Prostate gland (tissue), 2 donors: ENCODE measurements around the gene SLC13A5. TPM values are rescaled to one million over a fixed set of nuclear protein-coding genes. Genes with fewer than 3 reads are reported as not detected.

Experiments used
- DNase-seq: peaks from one replicate; pipeline ENCODE4 v3.0.0-alpha.2; 2019; ENCODE audit warnings: low spot score
- H3K27ac ChIP-seq, 2 donors: fragments of 200-600 bp; sonication (generic); 2 replicates each; pipeline ENCODE4 v1.5.1; 2017 to 2019
- H3K27me3 ChIP-seq: fragments of 200-600 bp; sonication (generic); replicated peaks from 2 replicates; pipeline ENCODE4 v1.5.1; 2019; ENCODE audit not compliant: insufficient read depth
- H3K36me3 ChIP-seq, 2 donors: fragments of 200-600 bp; sonication (generic); 1 replicate in 1 of 2; 2 replicates in 1 of 2; pipeline versions ENCODE4 v1.5.1 to v1.8.1; 2017 to 2019
- H3K4me1 ChIP-seq: fragments of 200-600 bp; sonication (generic); replicated peaks from 2 replicates; pipeline ENCODE4 v1.5.1; 2019
- H3K4me3 ChIP-seq, 2 donors: fragments of 200-600 bp; sonication (generic); 2 replicates each; pipeline ENCODE4 v1.5.1; 2017 to 2019
- H3K9me3 ChIP-seq: fragments of 200-600 bp; sonication (generic); 2 replicates; pipeline ENCODE4 v1.5.1; 2017
- CTCF ChIP-seq, 4 experiments: fragments of 200-600 bp in 2 of 4; fragments of 450-650 bp in 2 of 4; sonication (generic) in 2 of 4; IDR thresholded peaks; 1 replicate in 3 of 4; 2 replicates in 1 of 4; pipeline ENCODE4 v1.5.1; 2016 to 2019; ENCODE audit warnings: antibody characterized with exemption in 4 of 4, mild to moderate bottlenecking in 2 of 4, moderate library complexity in 2 of 4
- POLR2A ChIP-seq: fragments of 450-650 bp; IDR thresholded peaks from one replicate; pipeline ENCODE4 v1.6.1; 2016; ENCODE audit warnings: antibody characterized with exemption, mild to moderate bottlenecking
- POLR2AphosphoS5 ChIP-seq: sonication (generic); formaldehyde crosslinking; IDR thresholded peaks from one replicate; pipeline ENCODE4 v1.6.1; 2017; ENCODE audit warnings: antibody characterized with exemption
- WGBS: methylation state at CpG from one replicate; pipeline ENCODE4 v1.1.5; 2018; 5-methylcytosine and 5-hydroxymethylcytosine counted together
- intact Hi-C: fragments of 100-400 bp; cut with DNase I; formaldehyde crosslinking; loops from one replicate; pipeline ENCODE4 v1.14.2; 2022
- total RNA-seq, 2 donors: library from RNA; depleted of rRNA; stranded (reverse); fragments of >200 nt; gene quantifications; one replicate each; pipeline ENCODE4 v1.1.0, GENCODE V29; 2016

SLC13A5 gene
- 1 to 10 TPM; 1.1 to 1.6 TPM for total RNA-seq

GRCh38 chr17:6713130-6713917, at the start of gene SLC13A5:
Gene SLC13A5, minus strand, starts transcription at chr17:6713369. Its CDS starts 36 bp downstream, at chr17:6713333.
- Histone ChIP-seq H3K4me1 (no peaks in the 10 kb centered on the region), H3K27ac (no peak within 1 kb of the TSS), H3K9me3 (no peaks in the 10 kb centered on the region), H3K4me3 (peak within 1 kb of the TSS in 1 of 2 donors; percentile 11), H3K36me3 (no peaks in the 10 kb centered on the region), H3K27me3 (peaks cover 7% of the 10 kb centered on the region)
- intact Hi-C loops, result no loop called here
- TF ChIP-seq CTCF (IDR thresholded peaks at IDR 0.05) (peak in 2 of 4 experiments; percentile 14 to 28), POLR2AphosphoS5 (no peak)
- DNase-seq, result no peak
- under 1% methylated on average over 71 of the region's 71 CpGs for WGBS

GRCh38 chr17:6761779-6762178, 48.6 kb upstream of the SLC13A5 start:
- no peaks in the 10 kb centered on the region for H3K36me3 ChIP-seq
- H3K27me3 ChIP-seq, result no peaks in the 10 kb centered on the region
- no peaks in the 10 kb centered on the region for H3K4me1 ChIP-seq
- H3K9me3 ChIP-seq, result no peaks in the 10 kb centered on the region
- TF ChIP-seq POLR2AphosphoS5, result no peak
- TF ChIP-seq CTCF (IDR thresholded peaks at IDR 0.05), result no peak
- TF ChIP-seq POLR2A, result no peak
- H3K4me3 ChIP-seq, result no peak overlapping the region
- no peak overlapping the region for H3K27ac ChIP-seq
- intact Hi-C loops, result no loop called here
- DNase-seq, result no peak
- WGBS, result 80% methylated on average over 8 of the region's 8 CpGs

GRCh38 chr17:6757747-6758146, 44.6 kb upstream of the SLC13A5 start:
- 97% methylated on average over 2 of the region's 2 CpGs for WGBS
- Histone ChIP-seq H3K4me1 (no peaks in the 10 kb centered on the region), H3K9me3 (no peaks in the 10 kb centered on the region), H3K27me3 (no peaks in the 10 kb centered on the region), H3K4me3 (no peak overlapping the region), H3K36me3 (no peaks in the 10 kb centered on the region), H3K27ac (no peak overlapping the region)
- TF ChIP-seq CTCF (IDR thresholded peaks at IDR 0.05) (no peak), POLR2AphosphoS5 (no peak), POLR2A (no peak)
- intact Hi-C loops, result no loop called here
- DNase-seq, result no peak

GRCh38 chr17:6756425-6757031, 43.4 kb upstream of the SLC13A5 start:
- no peaks in the 10 kb centered on the region for H3K27me3 ChIP-seq
- intact Hi-C loops, result no loop called here
- DNase-seq, result no peak
- H3K36me3 ChIP-seq, result no peaks in the 10 kb centered on the region
- no peak for TF ChIP-seq POLR2A
- peak overlapping the region; percentile 25 to 33 for H3K4me3 ChIP-seq
- H3K27ac ChIP-seq, result peak overlapping the region; percentile 71 to 76
- H3K9me3 ChIP-seq, result no peaks in the 10 kb centered on the region
- WGBS, result 66% methylated on average over 13 of the region's 13 CpGs
- no peaks in the 10 kb centered on the region for H3K4me1 ChIP-seq

- peak; percentile 25 for DNase-seq
- Histone ChIP-seq H3K9me3 (no peaks in the 10 kb centered on the region), H3K27ac (peak within 1 kb of the TSS; percentile 71 to 76), H3K27me3 (no peaks in the 10 kb centered on the region), H3K4me1 (no peaks in the 10 kb centered on the region), H3K36me3 (no peaks in the 10 kb centered on the region), H3K4me3 (peak within 1 kb of the TSS; percentile 25 to 33)
- intact Hi-C loops, result no loop called here
- WGBS, result 14% methylated on average over 14 of the region's 14 CpGs
- TF ChIP-seq POLR2AphosphoS5, result peak; percentile 52
- no peak for TF ChIP-seq CTCF (IDR thresholded peaks at IDR 0.05)
Observed at GRCh38 chr17:6755731-6756184, 42.6 kb upstream of the SLC13A5 start, which contains the start of gene XAF1. Gene XAF1, plus strand, starts transcription at chr17:6756046. Its CDS starts 33 bp downstream, at chr17:6756079.
